GM21367 (cell line): ENCODE data around the gene CD46.

ENCODE experiments used
- ATAC-seq: cut with Tn5 transposase; IDR thresholded peaks from one replicate; pipeline ENCODE4 v1.9.1; 2021; ENCODE audit not compliant: unreplicated experiment

The CD46 gene

GRCh38 chr1:207812778-207813511, 61.1 kb downstream of the CD46 start:
- ATAC-seq: no peak

- ATAC-seq: no peak
Measured at GRCh38 chr1:207813512-207813881, 61.6 kb downstream of the CD46 start.

- no peak for ATAC-seq
Measured at GRCh38 chr1:207813946-207814345, 62.1 kb downstream of the CD46 start.

- ATAC-seq: no peak
Measured at GRCh38 chr1:207814469-207814868, 62.6 kb downstream of the CD46 start.

- ATAC-seq: no peak
Measured at GRCh38 chr1:207815466-207815865, 63.6 kb downstream of the CD46 start.

- ATAC-seq: no peak
Measured at GRCh38 chr1:207815913-207816291, 64.0 kb downstream of the CD46 start.

- ATAC-seq: no peak
Measured at GRCh38 chr1:207817166-207817565, 65.3 kb downstream of the CD46 start.

GRCh38 chr1:207817778-207818751, 66.2 kb downstream of the CD46 start:
- ATAC-seq: no peak

GRCh38 chr1:207818971-207819451, 67.2 kb downstream of the CD46 start:
- ATAC-seq: no peak

GRCh38 chr1:207820568-207821463, 69.0 kb downstream of the CD46 start:
- no peak for ATAC-seq

GRCh38 chr1:207821464-207822045, 69.7 kb downstream of the CD46 start:
- no peak for ATAC-seq

GRCh38 chr1:207822124-207822601, 70.3 kb downstream of the CD46 start:
- peak; percentile 34 for ATAC-seq

- peak; percentile 58 for ATAC-seq
Measured at GRCh38 chr1:207822602-207823451, 71.0 kb downstream of the CD46 start.

- no peak for ATAC-seq
Measured at GRCh38 chr1:207823531-207823879, 71.7 kb downstream of the CD46 start.

- ATAC-seq: peak; percentile 15
Measured at GRCh38 chr1:207823880-207824566, 72.2 kb downstream of the CD46 start.

- no peak for ATAC-seq
Measured at GRCh38 chr1:207824691-207825408, 73.0 kb downstream of the CD46 start.

GRCh38 chr1:207825409-207825695, 73.5 kb downstream of the CD46 start:
- no peak for ATAC-seq

- peak; percentile 55 for ATAC-seq
Measured at GRCh38 chr1:207825719-207826556, 74.1 kb downstream of the CD46 start.
